B cell (primary cell): ENCODE results near the gene SPTB. TPM values are rescaled to one million over a fixed set of nuclear protein-coding genes. Genes with fewer than 3 reads are reported as not detected.

Source experiments
- ATAC-seq: fragments of 200-7000 bp; cut with Tn5 transposase; one replicate; pipeline ENCODE4 v1.10.0; 2021; ENCODE audit warnings: low read depth, mild to moderate bottlenecking, moderate number of reproducible peaks, moderate library complexity
- CTCF ChIA-PET: fragments of 350-600 bp; sonication (Branson Sonifier 250); formaldehyde crosslinking; loops from one replicate; lab custom pipeline; 2021; ENCODE audit warnings: antibody characterized with exemption, inconsistent platforms; lab: Charles Lee
- POLR2A ChIA-PET: fragments of 350-600 bp; sonication (Branson Sonifier 250); formaldehyde crosslinking; loops from one replicate; lab custom pipeline; 2021; ENCODE audit warnings: antibody characterized with exemption; lab: Charles Lee
- DNase-seq: peaks from one replicate; pipeline ENCODE4 v3.0.0; 2013
- H2AFZ ChIP-seq: 2 replicates; pipeline ENCODE4 v1.6.1; 2012; ENCODE audit warnings: mild to moderate bottlenecking, low read depth, low read length; ENCODE audit not compliant: insufficient read depth, poor library complexity, severe bottlenecking
- H3K27ac ChIP-seq, 2 donors: 1 replicate in 1 of 2; 2 replicates in 1 of 2; pipeline ENCODE4 v1.5.1; 2012 to 2013; ENCODE audit warnings: low read length in 2 of 2, mild to moderate bottlenecking in 2 of 2, moderate library complexity in 1 of 2
- H3K27me3 ChIP-seq, 4 experiments: fragments of 200-600 bp in 1 of 4; sonication (generic) in 1 of 4; replicated peaks in 1 of 4; 1 replicate in 2 of 4; 2 replicates in 2 of 4; pipeline versions ENCODE4 v1.6.1 to v1.7.0; 2013 to 2016; ENCODE audit warnings: low read length in 3 of 4, mild to moderate bottlenecking in 2 of 4, mixed read lengths in 1 of 4, moderate library complexity in 1 of 4; ENCODE audit not compliant: insufficient read depth in 4 of 4, control insufficient read depth in 3 of 4; ENCODE audit errors: control extremely low read depth in 1 of 4
- H3K36me3 ChIP-seq, 2 experiments: replicated peaks in 1 of 2; 1 replicate in 1 of 2; 2 replicates in 1 of 2; pipeline versions ENCODE4 v1.6.1 to v1.7.1; 2013; ENCODE audit warnings: low read length in 1 of 2; ENCODE audit not compliant: insufficient read depth in 2 of 2, control insufficient read depth in 1 of 2; ENCODE audit errors: control extremely low read depth in 1 of 2, extremely low read depth in 1 of 2
- H3K4me1 ChIP-seq, 2 donors: fragments of 200-600 bp in 1 of 2; sonication (generic) in 1 of 2; 1 replicate in 1 of 2; 2 replicates in 1 of 2; pipeline versions ENCODE4 v1.5.1 to v1.6.1; 2013 to 2017; ENCODE audit warnings: low read length in 2 of 2; ENCODE audit not compliant: control insufficient read depth in 2 of 2, insufficient read depth in 2 of 2
- H3K4me2 ChIP-seq: replicated peaks from 2 replicates; pipeline ENCODE3; 2012; ENCODE audit warnings: mild to moderate bottlenecking, low read depth, low read length; ENCODE audit not compliant: poor library complexity, severe bottlenecking
- H3K4me3 ChIP-seq, 5 experiments: fragments of 200-600 bp in 1 of 5; sonication (generic) in 1 of 5; 1 replicate in 3 of 5; 2 replicates in 2 of 5; pipeline versions ENCODE4 v1.5.1 to v1.7.0; 2011 to 2016; ENCODE audit warnings: low read length in 4 of 5, mild to moderate bottlenecking in 4 of 5, low read depth in 2 of 5, control low read depth in 1 of 5, moderate library complexity in 1 of 5; ENCODE audit not compliant: insufficient read depth in 1 of 5; ENCODE audit errors: control extremely low read depth in 1 of 5, extremely low read depth in 1 of 5
- H3K79me2 ChIP-seq: fragments of 200-600 bp; sonication (generic); one replicate; pipeline ENCODE4 v1.6.0; 2016; ENCODE audit warnings: low read length; ENCODE audit not compliant: control insufficient read depth, insufficient read depth
- H3K9ac ChIP-seq: fragments of 200-600 bp; sonication (generic); 2 replicates; pipeline ENCODE4 v1.6.1; 2017; ENCODE audit warnings: mild to moderate bottlenecking, low read length, moderate library complexity
- H3K9me3 ChIP-seq, 3 donors: one replicate each; pipeline versions ENCODE4 v1.6.1 to v1.7.1; 2013; ENCODE audit warnings: low read length in 2 of 3; ENCODE audit not compliant: control insufficient read depth in 2 of 3, insufficient read depth in 1 of 3; ENCODE audit errors: control extremely low read depth in 1 of 3
- H4K20me1 ChIP-seq: 2 replicates; pipeline ENCODE4 v1.6.0; 2012; ENCODE audit warnings: mild to moderate bottlenecking, low read length; ENCODE audit not compliant: insufficient read depth, control insufficient read depth, poor library complexity, severe bottlenecking
- H3K27ac Mint-ChIP-seq: one replicate; pipeline ENCODE4 v1.8.0; 2021; ENCODE audit warnings: mixed read lengths
- H3K27me3 Mint-ChIP-seq: one replicate; pipeline ENCODE4 v1.8.0; 2021; ENCODE audit warnings: mixed read lengths
- H3K4me1 Mint-ChIP-seq: one replicate; pipeline ENCODE4 v1.8.0; 2021; ENCODE audit warnings: mixed read lengths
- H3K4me3 Mint-ChIP-seq: one replicate; pipeline ENCODE4 v1.8.0; 2021; ENCODE audit warnings: mixed read lengths
- H3K9me3 Mint-ChIP-seq: one replicate; pipeline ENCODE4 v1.8.0; 2022; ENCODE audit warnings: mixed read lengths; ENCODE audit not compliant: insufficient read depth
- EZH2 ChIP-seq: IDR thresholded peaks from 2 replicates; pipeline ENCODE4 v1.6.1; 2012; ENCODE audit warnings: borderline replicate concordance, low read depth, mild to moderate bottlenecking, moderate library complexity, low read length; ENCODE audit not compliant: insufficient read depth, poor library complexity, severe bottlenecking
- WGBS: methylation state at CpG from one replicate; pipeline ENCODE4 v1.1.5; 2013; ENCODE audit warnings: missing lambda C conversion rate; ENCODE audit not compliant: insufficient coverage; 5-methylcytosine and 5-hydroxymethylcytosine counted together
- intact Hi-C: fragments of 100-400 bp; cut with micrococcal nuclease; formaldehyde crosslinking; loops from one replicate; pipeline ENCODE4 v1.10.0; 2022
- polyA plus RNA-seq: library from polyadenylated mRNA; depleted of rRNA; stranded (reverse); fragments of >200 nt; gene quantifications from 2 replicates; pipeline ENCODE4 v1.2.3, GENCODE V29; 2012
- total RNA-seq, 2 donors: library from RNA; stranded (reverse); fragments of 120-200 nt in 1 of 2; gene quantifications; 1 replicate in 1 of 2; 2 replicates in 1 of 2; pipeline versions ENCODE4 v1.2.3 to v1.2.4, GENCODE V29; 2013 to 2022
- TF ChIP-seq, protein P1 (sequence below): fragments of 200-600 bp; IDR thresholded peaks from one replicate; pipeline ENCODE4 v1.8.0; 2022; ENCODE audit warnings: antibody characterized with exemption, mild to moderate bottlenecking

SPTB gene
- total and polyA plus RNA-seq, 2 donors (not counting 1 experiment from before 2014, with no cell fraction given): 0.12 TPM; not detected in 1

DNA sequence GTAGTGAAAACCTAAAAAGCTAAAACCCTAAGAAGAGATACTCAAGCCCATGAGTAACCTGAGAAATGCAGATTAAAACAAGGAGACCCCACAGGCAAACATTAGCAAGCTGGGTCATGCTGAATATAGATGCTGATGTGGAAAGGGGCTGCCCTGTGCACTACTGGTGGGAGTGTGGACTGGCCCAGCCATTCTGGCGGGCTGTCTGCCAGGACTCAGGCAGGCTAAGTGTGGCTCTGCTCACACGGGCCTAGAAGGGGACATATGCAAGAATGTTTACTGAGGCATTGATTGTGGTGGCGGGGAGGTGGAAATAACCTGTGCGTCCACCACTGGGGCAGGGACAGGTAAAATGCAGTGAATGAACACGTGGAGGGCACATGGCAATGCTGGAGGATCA lies 48.3 kb downstream of the SPTB start:
- H2AFZ ChIP-seq: no peak overlapping the region
- POLR2A ChIA-PET: no interaction called here
- intact Hi-C loops: no loop called here
- H3K79me2 ChIP-seq: no peaks in the 10 kb centered on the region
- CTCF ChIA-PET: no interaction called here
- H3K27me3 ChIP-seq: peaks cover 0 to 5% (median 0%) of the 10 kb centered on the region in 4 experiments
- H3K27ac ChIP-seq: no peak overlapping the region
- Mint-ChIP-seq H3K27me3 (peaks cover 23% of the 10 kb centered on the region), H3K4me3 (no peak overlapping the region), H3K4me1 (no peaks in the 10 kb centered on the region), H3K9me3 (no peaks in the 10 kb centered on the region), H3K27ac (no peak overlapping the region)
- no peaks in the 10 kb centered on the region for H3K4me1 ChIP-seq
- H3K9ac ChIP-seq: no peak overlapping the region
- WGBS: 100% methylated on average over 3 of the region's 5 CpGs
- no peaks in the 10 kb centered on the region for H4K20me1 ChIP-seq
- no peak overlapping the region for H3K4me3 ChIP-seq
- no peak overlapping the region for H3K4me2 ChIP-seq
- TF ChIP-seq, protein P1, sequence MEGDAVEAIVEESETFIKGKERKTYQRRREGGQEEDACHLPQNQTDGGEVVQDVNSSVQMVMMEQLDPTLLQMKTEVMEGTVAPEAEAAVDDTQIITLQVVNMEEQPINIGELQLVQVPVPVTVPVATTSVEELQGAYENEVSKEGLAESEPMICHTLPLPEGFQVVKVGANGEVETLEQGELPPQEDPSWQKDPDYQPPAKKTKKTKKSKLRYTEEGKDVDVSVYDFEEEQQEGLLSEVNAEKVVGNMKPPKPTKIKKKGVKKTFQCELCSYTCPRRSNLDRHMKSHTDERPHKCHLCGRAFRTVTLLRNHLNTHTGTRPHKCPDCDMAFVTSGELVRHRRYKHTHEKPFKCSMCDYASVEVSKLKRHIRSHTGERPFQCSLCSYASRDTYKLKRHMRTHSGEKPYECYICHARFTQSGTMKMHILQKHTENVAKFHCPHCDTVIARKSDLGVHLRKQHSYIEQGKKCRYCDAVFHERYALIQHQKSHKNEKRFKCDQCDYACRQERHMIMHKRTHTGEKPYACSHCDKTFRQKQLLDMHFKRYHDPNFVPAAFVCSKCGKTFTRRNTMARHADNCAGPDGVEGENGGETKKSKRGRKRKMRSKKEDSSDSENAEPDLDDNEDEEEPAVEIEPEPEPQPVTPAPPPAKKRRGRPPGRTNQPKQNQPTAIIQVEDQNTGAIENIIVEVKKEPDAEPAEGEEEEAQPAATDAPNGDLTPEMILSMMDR: no peak
- TF ChIP-seq EZH2: no peak
- H3K36me3 ChIP-seq: no peaks in the 10 kb centered on the region
- DNase-seq: no peak
- H3K9me3 ChIP-seq: no peaks in the 10 kb centered on the region
- no peak for ATAC-seq

DNA sequence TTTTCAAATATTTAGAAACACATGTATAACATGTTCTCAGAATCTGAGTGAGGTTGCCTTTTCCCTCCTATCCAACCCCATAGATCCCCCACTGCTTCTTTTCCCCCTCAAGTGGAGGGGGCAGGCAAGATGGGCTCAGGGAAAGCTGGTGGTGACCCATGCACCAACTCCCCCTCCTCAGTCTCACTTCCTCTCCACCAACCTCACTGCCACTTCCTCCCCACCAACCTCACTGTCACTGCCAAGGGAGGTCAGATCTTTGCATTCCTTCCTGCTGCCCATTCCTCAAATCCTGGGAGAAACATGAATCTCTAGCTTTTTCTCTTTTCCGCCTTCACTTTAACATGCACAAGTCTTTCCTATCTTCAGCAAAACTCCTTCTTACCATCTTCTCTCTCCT lies 48.7 kb downstream of the SPTB start:
- ATAC-seq (no peak), DNase-seq (no peak)
- no peak overlapping the region for H3K4me3 Mint-ChIP-seq
- Histone ChIP-seq H3K36me3 (no peaks in the 10 kb centered on the region), H3K9ac (no peak overlapping the region), H3K9me3 (no peaks in the 10 kb centered on the region), H3K4me2 (no peak overlapping the region), H3K79me2 (no peaks in the 10 kb centered on the region), H3K27ac (no peak overlapping the region), H3K4me1 (no peaks in the 10 kb centered on the region), H3K4me3 (no peak overlapping the region), H2AFZ (no peak overlapping the region), H3K27me3 (peaks cover 0 to 5% (median 0%) of the 10 kb centered on the region in 4 experiments), H4K20me1 (no peaks in the 10 kb centered on the region)
- H3K27me3 Mint-ChIP-seq: peaks cover 22% of the 10 kb centered on the region
- CTCF ChIA-PET: no interaction called here
- no peaks in the 10 kb centered on the region for H3K9me3 Mint-ChIP-seq
- POLR2A ChIA-PET: no interaction called here
- H3K27ac Mint-ChIP-seq: no peak overlapping the region
- H3K4me1 Mint-ChIP-seq: no peaks in the 10 kb centered on the region
- WGBS: 100% methylated on average over 1 of the region's 1 CpG
- intact Hi-C loops: no loop called here
- TF ChIP-seq, protein P1: no peak
- no peak for TF ChIP-seq EZH2
